Natural killer cell (primary cell): Measurements from ENCODE around the gene ADGRB3. TPM values are rescaled to one million over a fixed set of nuclear protein-coding genes. Genes with fewer than 3 reads are reported as not detected.

Experiments
- ATAC-seq, 3 donors: fragments of 150-1000 bp in 2 of 3; fragments of 200-7000 bp in 1 of 3; cut with Tn5 transposase; 1 replicate in 1 of 3; 2 replicates in 2 of 3; pipeline ENCODE4 v1.10.0; 2021; ENCODE audit warnings: mild to moderate bottlenecking in 2 of 3, moderate library complexity in 2 of 3
- DNase-seq, 2 donors: peaks; one replicate each; pipeline versions ENCODE4 v3.0.0 to v3.0.0-alpha.2; 2013 to 2021; ENCODE audit warnings: mixed read lengths in 1 of 2
- H3K27ac ChIP-seq: one replicate; pipeline ENCODE4 v1.5.1; 2013; ENCODE audit warnings: mild to moderate bottlenecking, low read length
- H3K27me3 ChIP-seq: one replicate; pipeline ENCODE4 v1.6.1; 2013; ENCODE audit warnings: low read length; ENCODE audit not compliant: control insufficient read depth, insufficient read depth
- H3K36me3 ChIP-seq: one replicate; pipeline ENCODE4 v1.6.1; 2013; ENCODE audit warnings: low read length; ENCODE audit not compliant: control insufficient read depth, insufficient read depth
- H3K4me1 ChIP-seq: one replicate; pipeline ENCODE4 v1.6.1; 2013; ENCODE audit warnings: low read length; ENCODE audit not compliant: control insufficient read depth, insufficient read depth
- H3K4me3 ChIP-seq: one replicate; pipeline ENCODE4 v1.5.1; 2013; ENCODE audit warnings: low read length
- H3K9me3 ChIP-seq: one replicate; pipeline ENCODE4 v1.6.1; 2013; ENCODE audit warnings: low read length; ENCODE audit not compliant: control insufficient read depth, insufficient read depth
- H3K27ac Mint-ChIP-seq, 2 donors: one replicate each; pipeline ENCODE4 v1.8.0; 2022; ENCODE audit warnings: mild to moderate bottlenecking in 2 of 2, mixed read lengths in 2 of 2, moderate library complexity in 1 of 2
- H3K27me3 Mint-ChIP-seq, 2 donors: one replicate each; pipeline ENCODE4 v1.8.0; 2022; ENCODE audit warnings: low read depth in 2 of 2, mixed read lengths in 2 of 2
- H3K36me3 Mint-ChIP-seq: one replicate; pipeline ENCODE4 v1.8.0; 2022; ENCODE audit warnings: mixed read lengths
- H3K4me1 Mint-ChIP-seq, 2 donors: one replicate each; pipeline ENCODE4 v1.8.0; 2022; ENCODE audit warnings: mixed read lengths in 2 of 2
- H3K4me3 Mint-ChIP-seq: one replicate; pipeline ENCODE4 v1.8.0; 2022; ENCODE audit warnings: mild to moderate bottlenecking, moderate library complexity, mixed read lengths
- H3K9me3 Mint-ChIP-seq, 2 donors: one replicate each; pipeline ENCODE4 v1.8.0; 2022; ENCODE audit warnings: mixed read lengths in 2 of 2
- CTCF ChIP-seq: fragments of 200-600 bp; IDR thresholded peaks from one replicate; pipeline ENCODE4 v1.8.0; 2022; ENCODE audit warnings: antibody characterized with exemption
- WGBS: methylation state at CpG from one replicate; pipeline ENCODE4 v1.1.7; 2013; ENCODE audit warnings: missing lambda C conversion rate; ENCODE audit not compliant: insufficient coverage; 5-methylcytosine and 5-hydroxymethylcytosine counted together
- intact Hi-C: fragments of 100-400 bp; cut with micrococcal nuclease; formaldehyde crosslinking; loops from one replicate; pipeline ENCODE4 v1.14.2; 2022
- total RNA-seq, 4 donors: library from RNA; stranded (reverse); fragments of 120-200 nt in 1 of 4; gene quantifications; one replicate each; pipeline versions ENCODE4 v1.2.3 to v1.2.4, GENCODE V29; 2013 to 2022

Gene ADGRB3
- total RNA-seq, 3 donors from 2014 or later (not counting 1 experiment from before 2014, with no cell fraction given) = not detected

- H3K4me1 Mint-ChIP-seq = no peaks in the 10 kb centered on the region
- peaks cover 5 to 13% of the 10 kb centered on the region in 2 donors for H3K9me3 Mint-ChIP-seq
- Histone ChIP-seq H3K27ac (no peak overlapping the region), H3K36me3 (no peaks in the 10 kb centered on the region), H3K9me3 (no peaks in the 10 kb centered on the region), H3K4me1 (no peaks in the 10 kb centered on the region), H3K27me3 (no peaks in the 10 kb centered on the region), H3K4me3 (no peak overlapping the region)
- no peak for TF ChIP-seq CTCF
- intact Hi-C loops = no loop called here
- 21% methylated on average over 4 of the region's 4 CpGs for WGBS
- DNase-seq = peak in 1 of 2 donors; percentile 2
- no peak overlapping the region for H3K4me3 Mint-ChIP-seq
- no peak overlapping the region for H3K27ac Mint-ChIP-seq
- H3K27me3 Mint-ChIP-seq = no peaks in the 10 kb centered on the region
- ATAC-seq = no peak
- no peaks in the 10 kb centered on the region for H3K36me3 Mint-ChIP-seq
Measured at GRCh38 chr6:69390125-69390524, 755.0 kb downstream of the ADGRB3 start.

- no peak for TF ChIP-seq CTCF
- H3K9me3 ChIP-seq = no peaks in the 10 kb centered on the region
- no peaks in the 10 kb centered on the region for H3K27me3 ChIP-seq
- Mint-ChIP-seq H3K4me1 (no peaks in the 10 kb centered on the region), H3K4me3 (no peak overlapping the region), H3K36me3 (no peaks in the 10 kb centered on the region), H3K27ac (no peak overlapping the region), H3K9me3 (peaks cover 4 to 10% of the 10 kb centered on the region in 2 donors), H3K27me3 (no peaks in the 10 kb centered on the region)
- intact Hi-C loops = no loop called here
- no peaks in the 10 kb centered on the region for H3K4me1 ChIP-seq
- DNase-seq (no peak), ATAC-seq (no peak)
- H3K27ac ChIP-seq = no peak overlapping the region
- no peak overlapping the region for H3K4me3 ChIP-seq
- 75% methylated on average over 4 of the region's 6 CpGs for WGBS
- H3K36me3 ChIP-seq = no peaks in the 10 kb centered on the region
Measured at GRCh38 chr6:69391106-69391505, 756.0 kb downstream of the ADGRB3 start.

- Mint-ChIP-seq H3K27me3 (no peaks in the 10 kb centered on the region), H3K9me3 (peaks cover 4 to 8% of the 10 kb centered on the region in 2 donors), H3K4me1 (no peaks in the 10 kb centered on the region), H3K4me3 (no peak overlapping the region), H3K36me3 (no peaks in the 10 kb centered on the region), H3K27ac (no peak overlapping the region)
- H3K4me1 ChIP-seq = no peaks in the 10 kb centered on the region
- no peaks in the 10 kb centered on the region for H3K36me3 ChIP-seq
- no peak overlapping the region for H3K27ac ChIP-seq
- H3K9me3 ChIP-seq = no peaks in the 10 kb centered on the region
- no peak overlapping the region for H3K4me3 ChIP-seq
- DNase-seq = peak in 1 of 2 donors; percentile 1
- TF ChIP-seq CTCF = no peak
- intact Hi-C loops = no loop called here
- no peaks in the 10 kb centered on the region for H3K27me3 ChIP-seq
- WGBS = 66% methylated on average over 7 of the region's 7 CpGs
- no peak for ATAC-seq
Measured at GRCh38 chr6:69392745-69393144, 757.7 kb downstream of the ADGRB3 start.

- H3K36me3 ChIP-seq = no peaks in the 10 kb centered on the region
- TF ChIP-seq CTCF = no peak
- Mint-ChIP-seq H3K4me3 (no peak overlapping the region), H3K27ac (no peak overlapping the region), H3K4me1 (no peaks in the 10 kb centered on the region), H3K27me3 (no peaks in the 10 kb centered on the region), H3K9me3 (peaks cover 2% of the 10 kb centered on the region in 2 donors), H3K36me3 (no peaks in the 10 kb centered on the region)
- no peaks in the 10 kb centered on the region for H3K4me1 ChIP-seq
- DNase-seq (no peak), ATAC-seq (no peak)
- WGBS = 80% methylated on average over 3 of the region's 3 CpGs
- no peak overlapping the region for H3K27ac ChIP-seq
- H3K27me3 ChIP-seq = no peaks in the 10 kb centered on the region
- no peak overlapping the region for H3K4me3 ChIP-seq
- peaks cover 2% of the 10 kb centered on the region for H3K9me3 ChIP-seq
- intact Hi-C loops = no loop called here
Measured at GRCh38 chr6:69398311-69398710, 763.2 kb downstream of the ADGRB3 start.
